NT2/D1 (cell line): Measurements from ENCODE around the gene VTI1A.

Source experiments
- DNase-seq: peaks from one replicate; pipeline ENCODE4 v3.0.0-alpha.2; 2011; ENCODE audit warnings: low read depth, low spot score
- H3K27me3 ChIP-seq: 2 replicates; pipeline ENCODE4 v1.6.0; 2011; ENCODE audit warnings: mild to moderate bottlenecking; ENCODE audit not compliant: insufficient read length, insufficient read depth
- H3K36me3 ChIP-seq: 2 replicates; pipeline ENCODE4 v1.6.1; 2011; ENCODE audit warnings: mild to moderate bottlenecking, low read length, mixed read lengths; ENCODE audit not compliant: insufficient read depth, insufficient read length
- H3K4me1 ChIP-seq: 2 replicates; pipeline ENCODE4 v1.5.1; 2011; ENCODE audit not compliant: insufficient read depth, insufficient read length
- H3K4me3 ChIP-seq: 2 replicates; pipeline ENCODE4 v1.5.1; 2011; ENCODE audit warnings: low read depth; ENCODE audit not compliant: insufficient read length
- H3K9ac ChIP-seq: 2 replicates; pipeline ENCODE4 v1.6.0; 2011; ENCODE audit warnings: low read depth; ENCODE audit not compliant: insufficient read length
- H3K9me3 ChIP-seq: 2 replicates; pipeline ENCODE4 v1.5.1; 2011; ENCODE audit warnings: mild to moderate bottlenecking, low read length; ENCODE audit not compliant: insufficient read depth
- SUZ12 ChIP-seq: IDR thresholded peaks from 2 replicates; pipeline ENCODE4 v1.6.1; 2011; ENCODE audit not compliant: insufficient read length, insufficient read depth; ENCODE audit errors: extremely low read depth
- YY1 ChIP-seq: IDR thresholded peaks from 2 replicates; pipeline ENCODE4 v1.6.1; 2011; ENCODE audit not compliant: insufficient read length, insufficient read depth
- ZNF274 ChIP-seq: IDR thresholded peaks from 2 replicates; pipeline ENCODE4 v1.6.1; 2011; ENCODE audit warnings: mild to moderate bottlenecking, low read depth, low read length

Gene VTI1A

GRCh38 chr10:112832361-112832878, 385.4 kb downstream of the VTI1A start:
- no peak for TF ChIP-seq ZNF274
- no peak for TF ChIP-seq YY1
- TF ChIP-seq SUZ12 = no peak
- Histone ChIP-seq H3K36me3 (no peaks in the 10 kb centered on the region), H3K27me3 (no peaks in the 10 kb centered on the region), H3K4me3 (peak overlapping the region; percentile 3), H3K9me3 (no peaks in the 10 kb centered on the region), H3K4me1 (peaks cover 7% of the 10 kb centered on the region), H3K9ac (peak overlapping the region; percentile 53)
- DNase-seq = peak; percentile 77

GRCh38 chr10:112832959-112833358, 385.9 kb downstream of the VTI1A start:
- no peaks in the 10 kb centered on the region for H3K27me3 ChIP-seq
- H3K9me3 ChIP-seq = no peaks in the 10 kb centered on the region
- peaks cover 8% of the 10 kb centered on the region for H3K4me1 ChIP-seq
- H3K36me3 ChIP-seq = no peaks in the 10 kb centered on the region
- H3K9ac ChIP-seq = no peak overlapping the region
- no peak for DNase-seq
- H3K4me3 ChIP-seq = no peak overlapping the region
- TF ChIP-seq YY1 = no peak
- no peak for TF ChIP-seq ZNF274
- TF ChIP-seq SUZ12 = no peak

GRCh38 chr10:112834751-112835181, 387.8 kb downstream of the VTI1A start:
- no peak for TF ChIP-seq SUZ12
- H3K9me3 ChIP-seq = no peaks in the 10 kb centered on the region
- H3K36me3 ChIP-seq = no peaks in the 10 kb centered on the region
- DNase-seq = no peak
- peak overlapping the region; percentile 28 for H3K9ac ChIP-seq
- no peaks in the 10 kb centered on the region for H3K27me3 ChIP-seq
- H3K4me1 ChIP-seq = peaks cover 12% of the 10 kb centered on the region
- H3K4me3 ChIP-seq = no peak overlapping the region

GRCh38 chr10:112835217-112835715, 388.3 kb downstream of the VTI1A start:
- Histone ChIP-seq H3K4me3 (no peak overlapping the region), H3K9me3 (0 out of 2 replicates have a peak, but pooled peaks cover 3% of the 10 kb centered on the region), H3K36me3 (no peaks in the 10 kb centered on the region), H3K4me1 (peaks cover 12% of the 10 kb centered on the region), H3K9ac (no peak overlapping the region), H3K27me3 (no peaks in the 10 kb centered on the region)
- DNase-seq = no peak
- TF ChIP-seq ZNF274 = no peak
- TF ChIP-seq YY1 = no peak
- TF ChIP-seq SUZ12 = no peak

- Histone ChIP-seq H3K4me1 (peaks cover 12% of the 10 kb centered on the region), H3K9me3 (peaks cover 7% of the 10 kb centered on the region; the same call in 1 of the 2 replicates), H3K27me3 (no peaks in the 10 kb centered on the region), H3K36me3 (no peaks in the 10 kb centered on the region), H3K9ac (no peak overlapping the region), H3K4me3 (no peak overlapping the region)
- DNase-seq = no peak
- no peak for TF ChIP-seq YY1
- no peak for TF ChIP-seq ZNF274
- no peak for TF ChIP-seq SUZ12
Measured at GRCh38 chr10:112835944-112836451, 389.0 kb downstream of the VTI1A start.

GRCh38 chr10:112838784-112839481, 391.9 kb downstream of the VTI1A start:
- Histone ChIP-seq H3K4me3 (no peak overlapping the region), H3K4me1 (peaks cover 8% of the 10 kb centered on the region), H3K9ac (peak overlapping the region; percentile 45), H3K9me3 (peaks cover 7% of the 10 kb centered on the region; the same call in 1 of the 2 replicates), H3K27me3 (no peaks in the 10 kb centered on the region), H3K36me3 (no peaks in the 10 kb centered on the region)
- TF ChIP-seq YY1 = no peak
- no peak for TF ChIP-seq SUZ12
- no peak for TF ChIP-seq ZNF274
- DNase-seq = peak; percentile 15

- Histone ChIP-seq H3K4me1 (peaks cover 8% of the 10 kb centered on the region), H3K4me3 (no peak overlapping the region), H3K9ac (no peak overlapping the region), H3K36me3 (no peaks in the 10 kb centered on the region), H3K27me3 (no peaks in the 10 kb centered on the region), H3K9me3 (peaks cover 7% of the 10 kb centered on the region; the same call in 1 of the 2 replicates)
- no peak for TF ChIP-seq SUZ12
- TF ChIP-seq ZNF274 = no peak
- no peak for TF ChIP-seq YY1
- no peak for DNase-seq
Measured at GRCh38 chr10:112839928-112840654, 393.1 kb downstream of the VTI1A start.
